GM21390 (cell line): Measurements from ENCODE around the gene C1orf21.

Experiments
- ATAC-seq: cut with Tn5 transposase; IDR thresholded peaks from one replicate; pipeline ENCODE4 v1.9.1; 2021; ENCODE audit not compliant: unreplicated experiment

Gene C1orf21

GRCh38 chr1:184482136-184482535 lies 95.3 kb downstream of the C1orf21 start:
- ATAC-seq = no peak

GRCh38 chr1:184483101-184483683 lies 96.4 kb downstream of the C1orf21 start:
- no peak for ATAC-seq

GRCh38 chr1:184485751-184486723 lies 99.2 kb downstream of the C1orf21 start:
- ATAC-seq = no peak

GRCh38 chr1:184486761-184487445 lies 100.1 kb downstream of the C1orf21 start:
- ATAC-seq = no peak

- ATAC-seq = no peak
These were observed 100.8 kb downstream of the C1orf21 start for GRCh38 chr1:184487531-184488193.

GRCh38 chr1:184489908-184490307 lies 103.1 kb downstream of the C1orf21 start:
- ATAC-seq = no peak

- ATAC-seq = no peak
These were observed 105.7 kb downstream of the C1orf21 start for GRCh38 chr1:184492536-184492935.

- ATAC-seq = no peak
These were observed 107.2 kb downstream of the C1orf21 start for GRCh38 chr1:184493987-184494388.

- peak; percentile 81 for ATAC-seq
These were observed 108.1 kb downstream of the C1orf21 start for GRCh38 chr1:184494929-184495328.

GRCh38 chr1:184497959-184498723 lies 111.3 kb downstream of the C1orf21 start:
- no peak for ATAC-seq

GRCh38 chr1:184499616-184500015 lies 112.8 kb downstream of the C1orf21 start:
- no peak for ATAC-seq

GRCh38 chr1:184502161-184502560 lies 115.3 kb downstream of the C1orf21 start:
- ATAC-seq = no peak

- ATAC-seq = no peak
These were observed 116.5 kb downstream of the C1orf21 start for GRCh38 chr1:184503221-184503749.

GRCh38 chr1:184504040-184504954 lies 117.5 kb downstream of the C1orf21 start:
- no peak for ATAC-seq

- ATAC-seq = no peak
These were observed 118.1 kb downstream of the C1orf21 start for GRCh38 chr1:184504955-184505338.

- no peak for ATAC-seq
These were observed 119.7 kb downstream of the C1orf21 start for GRCh38 chr1:184506481-184506880.

- no peak for ATAC-seq
These were observed 120.3 kb downstream of the C1orf21 start for GRCh38 chr1:184507165-184507564.

GRCh38 chr1:184507604-184508280 lies 120.9 kb downstream of the C1orf21 start:
- ATAC-seq = no peak

- ATAC-seq = no peak
These were observed 122.3 kb downstream of the C1orf21 start for GRCh38 chr1:184509105-184509504.
